GM21786 (cell line): ENCODE measurements around the gene SPEN.
"Not testable (repeated sequence)": the region's sequence is repeated elsewhere in the genome, so short reads cannot be mapped to it uniquely, and the experiment has no call there.

ENCODE experiments used
- ATAC-seq: cut with Tn5 transposase; IDR thresholded peaks from one replicate; pipeline ENCODE4 v1.9.1; 2021; ENCODE audit not compliant: unreplicated experiment

The SPEN gene

GRCh38 chr1:15847100-15847892 lies at the start of gene SPEN:
TSS of gene SPEN (plus strand) at chr1:15847707. CDS start at chr1:15848068, 361 bp downstream.
- peak; percentile 55 for ATAC-seq

GRCh38 chr1:15799004-15799867 lies 48.3 kb upstream of the SPEN start:
- ATAC-seq: no peak

GRCh38 chr1:15799928-15800835 lies 47.3 kb upstream of the SPEN start:
- no peak for ATAC-seq

- ATAC-seq: no peak
Measured at GRCh38 chr1:15802234-15802965, 45.1 kb upstream of the SPEN start.

- ATAC-seq: no peak
Measured at GRCh38 chr1:15803380-15803779, 44.1 kb upstream of the SPEN start.

GRCh38 chr1:15804060-15804459 lies 43.4 kb upstream of the SPEN start:
- ATAC-seq: no peak

GRCh38 chr1:15807121-15807520 lies 40.4 kb upstream of the SPEN start:
- ATAC-seq: no peak

GRCh38 chr1:15807549-15807948 lies 40.0 kb upstream of the SPEN start, which contains the start of gene UQCRHL:
TSS of gene UQCRHL (minus strand) at chr1:15807649. CDS start at chr1:15807649, 0 bp downstream.
- ATAC-seq: not testable (repeated sequence)

GRCh38 chr1:15808955-15809354 lies 38.6 kb upstream of the SPEN start:
- no peak for ATAC-seq

- no peak for ATAC-seq
Measured at GRCh38 chr1:15810073-15810472, 37.4 kb upstream of the SPEN start.

GRCh38 chr1:15816674-15817073 lies 30.8 kb upstream of the SPEN start:
- no peak for ATAC-seq

GRCh38 chr1:15820478-15820877 lies 27.0 kb upstream of the SPEN start:
- no peak for ATAC-seq

GRCh38 chr1:15825800-15826199 lies 21.7 kb upstream of the SPEN start:
- no peak for ATAC-seq

GRCh38 chr1:15826810-15827507 lies 20.5 kb upstream of the SPEN start:
- ATAC-seq: no peak

- not testable (repeated sequence) for ATAC-seq
Measured at GRCh38 chr1:15827567-15827966, 19.9 kb upstream of the SPEN start.

GRCh38 chr1:15828931-15829330 lies 18.6 kb upstream of the SPEN start:
- ATAC-seq: not testable (repeated sequence)

GRCh38 chr1:15830258-15830657 lies 17.2 kb upstream of the SPEN start:
- no peak for ATAC-seq

GRCh38 chr1:15833069-15833679 lies 14.3 kb upstream of the SPEN start:
- ATAC-seq: no peak

GRCh38 chr1:15833842-15834405 lies 13.6 kb upstream of the SPEN start:
- no peak for ATAC-seq
